DND-41 (cell line): Measurements from ENCODE around the gene KIF22.
A peak's percentile ranks its signal among the peaks of the same experiment; 100 is the strongest.

Experiments used
- CTCF ChIP-seq: IDR thresholded peaks from 2 replicates; pipeline ENCODE4 v1.5.1; 2012; ENCODE audit warnings: borderline replicate concordance, low read length, moderate library complexity, mild to moderate bottlenecking; ENCODE audit not compliant: poor library complexity, severe bottlenecking; ENCODE audit errors: extremely low read depth
- EZH2 ChIP-seq: IDR thresholded peaks from 3 replicates; pipeline ENCODE4 v1.6.1; 2012; ENCODE audit warnings: borderline replicate concordance, low read depth, mild to moderate bottlenecking, moderate library complexity, low read length, inconsistent platforms; ENCODE audit not compliant: severe bottlenecking

DNA sequence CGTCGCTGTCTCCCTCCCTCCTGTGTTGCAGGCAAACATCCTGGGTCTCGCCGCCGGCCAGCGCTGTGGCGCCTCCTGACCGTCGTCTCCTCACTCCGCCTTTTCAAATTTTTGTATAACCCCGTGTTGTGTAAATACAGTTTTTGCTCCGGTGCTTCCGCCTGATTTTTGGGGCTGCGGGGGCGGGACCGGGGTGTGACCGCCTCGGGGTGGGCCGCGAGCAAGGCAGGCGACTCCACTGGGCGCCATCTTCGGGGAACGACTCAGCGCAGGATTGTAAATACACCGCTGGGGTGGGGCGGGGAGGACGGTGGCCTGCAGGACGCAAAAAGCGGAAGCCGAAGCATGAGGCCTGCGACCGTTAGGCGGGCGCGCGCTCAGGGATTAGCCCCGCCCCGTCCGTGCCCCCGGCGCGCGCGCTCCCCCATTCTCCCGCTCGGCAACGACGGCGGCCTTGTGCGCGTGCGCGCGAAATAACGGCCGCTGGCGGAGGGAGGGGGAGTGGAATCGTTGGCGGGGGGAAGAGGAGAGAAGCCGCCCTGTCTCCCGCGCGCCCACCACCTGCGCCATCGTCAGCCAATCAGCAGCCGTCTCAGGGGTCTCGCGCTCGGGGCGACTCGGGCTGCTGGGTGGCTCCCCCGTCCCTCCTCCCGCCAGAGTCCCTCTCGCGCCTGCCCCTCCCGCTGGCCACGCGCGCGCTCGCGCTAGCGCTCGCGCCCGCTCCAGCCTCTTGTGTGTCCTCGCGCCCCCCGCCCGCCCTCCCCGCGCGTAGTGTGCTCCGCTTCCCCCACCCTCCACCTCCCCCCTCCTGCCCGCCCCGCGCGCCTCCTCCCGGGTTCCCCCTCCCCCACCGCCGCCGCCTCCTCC lies 14.9 kb downstream of the KIF22 start:
- TF ChIP-seq CTCF (peak; percentile 22), EZH2 (no peak)
